Measurements from ENCODE around the gene ZNF285. TPM values are rescaled to one million over a fixed set of nuclear protein-coding genes. Genes with fewer than 3 reads are reported as not detected.
"Not testable (repeated sequence)": the region's sequence is repeated elsewhere in the genome, so short reads cannot be mapped to it uniquely, and the experiment has no call there.

The ZNF285 gene
- total and polyA plus RNA-seq, 12 donors = 2.0 to 5.0 (median 3.8) TPM

DNA sequence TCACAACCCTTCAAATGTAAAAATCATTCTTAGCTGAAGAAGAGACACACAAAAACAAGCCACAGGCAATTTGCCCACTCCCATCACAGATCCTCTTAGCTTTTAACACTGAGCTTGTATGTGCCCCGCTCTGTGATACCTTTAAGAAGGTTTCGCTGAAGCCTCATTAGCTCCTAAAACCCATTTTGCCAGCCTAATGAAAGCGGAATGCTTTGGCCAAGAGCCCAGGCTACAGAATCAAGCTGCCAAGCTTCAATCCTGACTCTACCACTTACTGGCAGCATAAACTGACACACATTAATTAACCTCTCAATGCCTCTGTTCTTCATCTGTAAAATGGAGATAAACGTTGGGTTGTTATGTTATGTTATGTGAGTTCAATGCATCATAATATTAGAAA lies 55.4 kb downstream of the ZNF285 start:
- H3K36me3 ChIP-seq = peaks cover 0 to 38% (median 12%) of the 10 kb centered on the region in 9 donors
- ATAC-seq (peak in 3 of 8 donors; percentile 39 to 78 (median 49)), DNase-seq (peak in 1 of 2 donors; percentile 12)
- no peak overlapping the region for H3K4me3 ChIP-seq
- no peaks in the 10 kb centered on the region for H3K27me3 ChIP-seq
- intact Hi-C loops (cut with DNase I) = loop anchor here in 2 of 10 donors (5.0 kb wide), 2 partner anchors 39 to 44 kb away; partner anchors contain the start of gene ZNF235 (in 1 of the 2)
- WGBS, 2 donors = 51 to 72% methylated on average over 4 of the region's 4 CpGs
- peaks cover 0 to 17% (median 0%) of the 10 kb centered on the region in 9 donors for H3K4me1 ChIP-seq
- TF ChIP-seq, protein P1, sequence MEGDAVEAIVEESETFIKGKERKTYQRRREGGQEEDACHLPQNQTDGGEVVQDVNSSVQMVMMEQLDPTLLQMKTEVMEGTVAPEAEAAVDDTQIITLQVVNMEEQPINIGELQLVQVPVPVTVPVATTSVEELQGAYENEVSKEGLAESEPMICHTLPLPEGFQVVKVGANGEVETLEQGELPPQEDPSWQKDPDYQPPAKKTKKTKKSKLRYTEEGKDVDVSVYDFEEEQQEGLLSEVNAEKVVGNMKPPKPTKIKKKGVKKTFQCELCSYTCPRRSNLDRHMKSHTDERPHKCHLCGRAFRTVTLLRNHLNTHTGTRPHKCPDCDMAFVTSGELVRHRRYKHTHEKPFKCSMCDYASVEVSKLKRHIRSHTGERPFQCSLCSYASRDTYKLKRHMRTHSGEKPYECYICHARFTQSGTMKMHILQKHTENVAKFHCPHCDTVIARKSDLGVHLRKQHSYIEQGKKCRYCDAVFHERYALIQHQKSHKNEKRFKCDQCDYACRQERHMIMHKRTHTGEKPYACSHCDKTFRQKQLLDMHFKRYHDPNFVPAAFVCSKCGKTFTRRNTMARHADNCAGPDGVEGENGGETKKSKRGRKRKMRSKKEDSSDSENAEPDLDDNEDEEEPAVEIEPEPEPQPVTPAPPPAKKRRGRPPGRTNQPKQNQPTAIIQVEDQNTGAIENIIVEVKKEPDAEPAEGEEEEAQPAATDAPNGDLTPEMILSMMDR (IDR thresholded peaks at IDR 0.05) = no peak
- H3K27ac ChIP-seq = no peak overlapping the region
- H3K9me3 ChIP-seq = peaks cover 0 to 100% (median 11%) of the 10 kb centered on the region in 11 donors

DNA sequence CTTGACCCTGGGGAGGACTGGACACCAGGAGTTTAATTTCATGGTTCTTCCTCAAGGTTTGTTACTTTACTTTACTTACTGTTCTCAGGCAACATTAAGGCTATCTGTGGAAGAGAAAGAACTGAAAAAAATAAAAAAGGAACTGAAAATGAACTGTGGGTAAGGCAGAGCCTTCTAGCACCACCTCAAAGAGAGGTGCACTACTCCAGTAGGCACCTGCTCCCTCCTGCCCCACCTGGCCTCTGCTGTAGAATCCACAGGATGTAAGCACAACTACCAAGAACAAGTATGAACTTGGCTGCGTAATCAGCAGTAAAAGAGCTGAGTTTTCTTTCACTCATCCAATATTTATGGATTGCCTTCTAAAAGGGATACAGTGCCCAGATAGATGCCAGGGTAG lies 57.2 kb downstream of the ZNF285 start:
- H3K4me1 ChIP-seq = peaks cover 0 to 17% (median 0%) of the 10 kb centered on the region in 9 donors
- no peaks in the 10 kb centered on the region for H3K27me3 ChIP-seq
- H3K9me3 ChIP-seq = peaks cover 0 to 100% (median 10%) of the 10 kb centered on the region in 11 donors
- no peak overlapping the region for H3K27ac ChIP-seq
- peaks cover 0 to 55% (median 26%) of the 10 kb centered on the region in 9 donors for H3K36me3 ChIP-seq
- no peak overlapping the region for H3K4me3 ChIP-seq
- intact Hi-C loops (cut with DNase I) = no loop called here
- TF ChIP-seq, protein P1 (IDR thresholded peaks at IDR 0.05) = no peak
- ATAC-seq (no peak), DNase-seq (no peak)
- WGBS, 2 donors = 57% methylated on average over 1 of the region's 1 CpG

DNA sequence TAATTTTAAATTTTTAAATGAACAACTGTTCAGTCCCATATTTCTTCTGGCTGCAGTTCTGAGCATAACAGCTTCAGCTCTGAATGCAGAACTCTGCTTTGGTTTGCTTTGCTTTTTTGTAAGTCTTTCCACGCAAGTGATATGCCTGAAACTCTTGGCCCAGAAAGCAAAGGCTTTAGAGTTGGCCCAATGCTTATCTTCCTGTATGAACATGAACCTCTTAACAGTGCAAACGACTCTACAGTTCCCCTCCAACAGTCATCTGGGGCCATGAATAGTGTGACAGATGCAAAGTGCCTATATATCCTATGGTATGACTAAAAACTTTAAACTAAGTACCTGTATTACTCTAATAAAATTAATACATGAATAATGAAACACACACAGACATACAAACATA lies 59.6 kb downstream of the ZNF285 start:
- WGBS, 2 donors = 48 to 61% methylated on average over 2 of the region's 2 CpGs
- DNase-seq (no peak), ATAC-seq (peak in 3 of 8 donors; percentile 38 to 52 (median 44))
- TF ChIP-seq, protein P1 (IDR thresholded peaks at IDR 0.05) = no peak
- Histone ChIP-seq H3K27ac (no peak overlapping the region), H3K9me3 (peaks cover 0 to 94% (median 4%) of the 10 kb centered on the region in 11 donors), H3K4me1 (peaks cover 0 to 17% (median 0%) of the 10 kb centered on the region in 9 donors), H3K4me3 (no peak overlapping the region), H3K27me3 (no peaks in the 10 kb centered on the region), H3K36me3 (peaks cover 1 to 78% (median 46%) of the 10 kb centered on the region in 9 donors)
- intact Hi-C loops (cut with DNase I) = no loop called here

DNA sequence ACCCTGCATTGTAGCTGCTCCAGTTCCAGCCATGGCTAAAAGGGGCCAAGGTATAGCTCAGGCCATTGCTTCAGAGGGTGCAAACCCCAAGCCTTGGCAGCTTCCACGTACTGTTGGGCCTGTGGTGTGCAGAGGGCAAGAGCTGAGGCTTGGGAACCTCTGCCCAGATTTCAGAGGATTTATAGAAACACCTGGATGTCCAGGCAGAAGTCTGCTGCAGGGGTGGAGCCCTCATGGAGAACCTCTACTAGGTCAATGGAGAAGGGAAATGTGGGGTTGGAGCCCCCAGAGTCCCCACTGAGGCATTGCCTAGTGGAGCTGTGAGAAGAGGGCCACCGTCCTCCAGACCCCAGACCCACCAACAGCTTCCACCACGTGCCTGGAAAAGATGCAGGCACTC lies 66.8 kb downstream of the ZNF285 start:
- intact Hi-C loops (cut with DNase I); DNase-seq; H3K27ac ChIP-seq; ATAC-seq; H3K4me1 ChIP-seq; H3K27me3 ChIP-seq; H3K4me3 ChIP-seq: not testable (repeated sequence)
- peaks cover 4 to 98% (median 92%) of the 10 kb centered on the region in 9 donors for H3K36me3 ChIP-seq
- 81 to 82% methylated on average over 3 of the region's 3 CpGs for WGBS, 2 donors
- H3K9me3 ChIP-seq = peaks cover 0 to 94% (median 14%) of the 10 kb centered on the region in 11 donors

Other genes starting within 250 kb of the ZNF285 start
- 10 to 100 TPM; 17.0 to 30.6 (median 22.6) TPM for gene ZNF226, start 236.5 kb downstream of the ZNF285 start, total RNA-seq
- gene ZNF226, start 236.5 kb downstream of the ZNF285 start, polyA plus RNA-seq = 10 to 100 TPM; 14.6 to 15.8 TPM
- 10 to 100 TPM; 10.6 to 18.1 (median 12.6) TPM for gene ZNF227, start 189.1 kb downstream of the ZNF285 start, total RNA-seq
- gene ZNF227, start 189.1 kb downstream of the ZNF285 start, polyA plus RNA-seq = 1 to 10 TPM; 4.0 to 4.5 TPM
- gene ZNF233, start 141.7 kb downstream of the ZNF285 start, total RNA-seq = 10 to 100 TPM in 1 of 10 donors, 1 to 10 TPM in 9; 4.9 to 10.2 (median 6.8) TPM
- gene ZNF233, start 141.7 kb downstream of the ZNF285 start, polyA plus RNA-seq = 1 to 10 TPM in 1 of 2 donors, under 1 TPM in 1; 0.67 to 6.0 TPM
- gene ZNF235, start 96.6 kb downstream of the ZNF285 start, total RNA-seq = 1 to 10 TPM; 2.4 to 5.1 (median 3.6) TPM
- gene ZNF235, start 96.6 kb downstream of the ZNF285 start, polyA plus RNA-seq = 1 to 10 TPM; 1.2 to 6.4 TPM
- gene ZNF112, start 44.9 kb downstream of the ZNF285 start, total RNA-seq = 1 to 10 TPM; 2.6 to 6.4 (median 5.0) TPM
- 1 to 10 TPM; 1.5 to 1.6 TPM for gene ZNF112, start 44.9 kb downstream of the ZNF285 start, polyA plus RNA-seq
- 10 to 100 TPM in 1 of 10 donors, 1 to 10 TPM in 9; 5.4 to 11.4 (median 6.9) TPM for gene ZNF229, start 46.9 kb upstream of the ZNF285 start, total RNA-seq
- 1 to 10 TPM; 2.4 to 2.6 TPM for gene ZNF229, start 46.9 kb upstream of the ZNF285 start, polyA plus RNA-seq
- 1 to 10 TPM; 3.2 to 6.7 (median 4.6) TPM for gene ZNF180, start 98.9 kb upstream of the ZNF285 start, total RNA-seq
- gene ZNF180, start 98.9 kb upstream of the ZNF285 start, polyA plus RNA-seq = 1 to 10 TPM; 1.7 to 4.5 TPM
- gene CEACAM20, start 128.1 kb upstream of the ZNF285 start, total RNA-seq = not detected
- not detected for gene CEACAM20, start 128.1 kb upstream of the ZNF285 start, polyA plus RNA-seq
- gene IGSF23, start 212.0 kb upstream of the ZNF285 start, total RNA-seq = not detected
- under 1 TPM in 1 of 2 donors, not detected in 1; 0.86 TPM for gene IGSF23, start 212.0 kb upstream of the ZNF285 start, polyA plus RNA-seq
- 100 to 1,000 TPM in 1 of 10 donors, 10 to 100 TPM in 9; 38.3 to 108 (median 41.8) TPM for gene PVR, start 242.3 kb upstream of the ZNF285 start, total RNA-seq
- gene PVR, start 242.3 kb upstream of the ZNF285 start, polyA plus RNA-seq = 10 to 100 TPM; 47.3 to 74.8 TPM